Measurements from ENCODE around the gene BORCS5.

DNA sequence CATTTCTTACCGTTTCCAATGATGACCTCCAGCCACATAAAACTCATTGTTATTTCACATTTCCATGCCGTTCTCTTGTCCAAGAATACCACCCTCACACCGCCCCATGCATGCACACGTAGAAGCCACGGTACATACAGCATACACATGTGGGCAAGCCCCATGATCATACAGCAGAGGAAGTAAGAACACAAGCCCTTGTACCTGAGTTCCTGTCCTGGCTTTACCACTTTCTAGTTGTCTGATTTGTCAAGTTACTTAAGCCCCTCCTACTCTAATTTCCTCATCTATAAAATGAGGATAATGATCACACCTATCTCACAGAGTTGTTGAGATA lies 145.9 kb downstream of the BORCS5 start:
- no peak for TF ChIP-seq TAF1 (IDR thresholded peaks at IDR 0.05; ENCODE audit: low read depth)
- no peak for TF ChIP-seq CEBPB (IDR thresholded peaks at IDR 0.05)
- TF ChIP-seq, protein P1, sequence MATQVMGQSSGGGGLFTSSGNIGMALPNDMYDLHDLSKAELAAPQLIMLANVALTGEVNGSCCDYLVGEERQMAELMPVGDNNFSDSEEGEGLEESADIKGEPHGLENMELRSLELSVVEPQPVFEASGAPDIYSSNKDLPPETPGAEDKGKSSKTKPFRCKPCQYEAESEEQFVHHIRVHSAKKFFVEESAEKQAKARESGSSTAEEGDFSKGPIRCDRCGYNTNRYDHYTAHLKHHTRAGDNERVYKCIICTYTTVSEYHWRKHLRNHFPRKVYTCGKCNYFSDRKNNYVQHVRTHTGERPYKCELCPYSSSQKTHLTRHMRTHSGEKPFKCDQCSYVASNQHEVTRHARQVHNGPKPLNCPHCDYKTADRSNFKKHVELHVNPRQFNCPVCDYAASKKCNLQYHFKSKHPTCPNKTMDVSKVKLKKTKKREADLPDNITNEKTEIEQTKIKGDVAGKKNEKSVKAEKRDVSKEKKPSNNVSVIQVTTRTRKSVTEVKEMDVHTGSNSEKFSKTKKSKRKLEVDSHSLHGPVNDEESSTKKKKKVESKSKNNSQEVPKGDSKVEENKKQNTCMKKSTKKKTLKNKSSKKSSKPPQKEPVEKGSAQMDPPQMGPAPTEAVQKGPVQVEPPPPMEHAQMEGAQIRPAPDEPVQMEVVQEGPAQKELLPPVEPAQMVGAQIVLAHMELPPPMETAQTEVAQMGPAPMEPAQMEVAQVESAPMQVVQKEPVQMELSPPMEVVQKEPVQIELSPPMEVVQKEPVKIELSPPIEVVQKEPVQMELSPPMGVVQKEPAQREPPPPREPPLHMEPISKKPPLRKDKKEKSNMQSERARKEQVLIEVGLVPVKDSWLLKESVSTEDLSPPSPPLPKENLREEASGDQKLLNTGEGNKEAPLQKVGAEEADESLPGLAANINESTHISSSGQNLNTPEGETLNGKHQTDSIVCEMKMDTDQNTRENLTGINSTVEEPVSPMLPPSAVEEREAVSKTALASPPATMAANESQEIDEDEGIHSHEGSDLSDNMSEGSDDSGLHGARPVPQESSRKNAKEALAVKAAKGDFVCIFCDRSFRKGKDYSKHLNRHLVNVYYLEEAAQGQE (IDR thresholded peaks at IDR 0.05; ENCODE audit: low read depth), result no peak
- no peak for TF ChIP-seq FOXM1 (IDR thresholded peaks at IDR 0.05; ENCODE audit: borderline replicate concordance, low read depth)
